ENCODE data around the gene AXL. TPM values are rescaled to one million over a fixed set of nuclear protein-coding genes. Genes with fewer than 3 reads are reported as not detected.

AXL gene
- total RNA-seq, 4 donors from 2014 or later = 19.7 to 52.4 (median 25.6) TPM

GRCh38 chr19:41264581-41265394, 45.8 kb downstream of the AXL start:
- WGBS, 2 donors (ENCODE audit: low coverage in 1 of 2) = 0 to 1% methylated on average over 6 to 38 of the region's 75 CpGs
- in situ Hi-C loops (cut with MboI; ENCODE audit: low pct_ligation_motif_present in 1 of 4, low pct_unique_long_range_greater_than_20kb in 1 of 4, low sequenced_read_pairs in 3 of 4) = loop anchor here in 2 of 4 donors (5.0 to 25.0 kb wide), 2 partner anchors 62 to 602 kb away; no protein-coding TSS in a partner anchor
- H3K36me3 ChIP-seq = peaks cover 0 to 22% (median 9%) of the 10 kb centered on the region in 4 donors
- no peaks in the 10 kb centered on the region for H3K9me3 ChIP-seq
- no peak for TF ChIP-seq POLR2AphosphoS5 (IDR thresholded peaks at IDR 0.05)
- TF ChIP-seq CTCF (IDR thresholded peaks at IDR 0.05) = peak in 1 of 5 experiments; percentile 2
- DNase-seq = peak; percentile 65
- intact Hi-C loops (cut with DNase I; ENCODE audit: low total_unique reads) = no loop called here
- peak overlapping the region; percentile 89 to 99 (median 98) for H3K4me3 ChIP-seq
- H3K27me3 ChIP-seq = no peaks in the 10 kb centered on the region
- H3K27ac ChIP-seq = peak overlapping the region; percentile 99 to 100 (median 100)
- H3K4me1 ChIP-seq = peaks cover 11 to 32% (median 26%) of the 10 kb centered on the region in 4 donors

GRCh38 chr19:41265395-41266153, 46.6 kb downstream of the AXL start:
- in situ Hi-C loops (cut with MboI; ENCODE audit: low pct_ligation_motif_present in 1 of 4, low pct_unique_long_range_greater_than_20kb in 1 of 4, low sequenced_read_pairs in 3 of 4) = loop anchor here in 1 of 4 donors (25.0 kb wide), 1 partner anchor 603 kb away; no protein-coding TSS in a partner anchor
- DNase-seq = peak; percentile 24
- intact Hi-C loops (cut with DNase I; ENCODE audit: low total_unique reads) = no loop called here
- peaks cover 0 to 30% (median 13%) of the 10 kb centered on the region in 4 donors for H3K36me3 ChIP-seq
- peak overlapping the region; percentile 99 to 100 (median 100) for H3K27ac ChIP-seq
- H3K4me1 ChIP-seq = peaks cover 11 to 32% (median 26%) of the 10 kb centered on the region in 4 donors
- peak overlapping the region; percentile 89 to 99 (median 98) for H3K4me3 ChIP-seq
- peak; percentile 16 for TF ChIP-seq POLR2A (IDR thresholded peaks at IDR 0.05)
- no peak for TF ChIP-seq POLR2AphosphoS5 (IDR thresholded peaks at IDR 0.05)
- no peak for TF ChIP-seq EP300 (IDR thresholded peaks at IDR 0.05; ENCODE audit: low read depth)
- no peaks in the 10 kb centered on the region for H3K27me3 ChIP-seq
- no peaks in the 10 kb centered on the region for H3K9me3 ChIP-seq
- 3% methylated on average over 17 of the region's 17 CpGs; no CpG with 5 or more reads in 1 of the 2 donors for WGBS, 2 donors (ENCODE audit: low coverage in 1 of 2)

- Histone ChIP-seq H3K9me3 (no peaks in the 10 kb centered on the region), H3K27me3 (no peaks in the 10 kb centered on the region), H3K4me1 (peaks cover 11 to 24% (median 23%) of the 10 kb centered on the region in 4 donors), H3K36me3 (peaks cover 0 to 64% (median 35%) of the 10 kb centered on the region in 4 donors), H3K4me3 (no peak overlapping the region), H3K27ac (no peak overlapping the region)
- DNase-seq = no peak
- WGBS, 2 donors (ENCODE audit: low coverage in 1 of 2) = 60 to 92% methylated on average over 1 to 2 of the region's 2 CpGs
- TF ChIP-seq CTCF (IDR thresholded peaks at IDR 0.05) = no peak
- no peak for TF ChIP-seq POLR2AphosphoS5 (IDR thresholded peaks at IDR 0.05)
- TF ChIP-seq EP300 (IDR thresholded peaks at IDR 0.05; ENCODE audit: low read depth) = no peak
- TF ChIP-seq POLR2A (IDR thresholded peaks at IDR 0.05) = no peak
- in situ Hi-C loops (cut with MboI; ENCODE audit: low pct_ligation_motif_present in 1 of 4, low pct_unique_long_range_greater_than_20kb in 1 of 4, low sequenced_read_pairs in 3 of 4) (loop anchor here in 1 of 4 donors (25.0 kb wide), 1 partner anchor 607 kb away; no protein-coding TSS in a partner anchor), intact Hi-C loops (cut with DNase I; ENCODE audit: low total_unique reads) (no loop called here)
Measured at GRCh38 chr19:41269055-41269454, 50.0 kb downstream of the AXL start.

GRCh38 chr19:41269571-41269970, 50.5 kb downstream of the AXL start:
- Histone ChIP-seq H3K4me3 (no peak overlapping the region), H3K36me3 (peaks cover 0 to 70% (median 38%) of the 10 kb centered on the region in 4 donors), H3K27ac (no peak overlapping the region), H3K4me1 (peaks cover 11 to 24% (median 23%) of the 10 kb centered on the region in 4 donors), H3K27me3 (no peaks in the 10 kb centered on the region), H3K9me3 (no peaks in the 10 kb centered on the region)
- in situ Hi-C loops (cut with MboI; ENCODE audit: low pct_ligation_motif_present in 1 of 4, low pct_unique_long_range_greater_than_20kb in 1 of 4, low sequenced_read_pairs in 3 of 4) (loop anchor here in 1 of 4 donors (25.0 kb wide), 1 partner anchor 607 kb away; no protein-coding TSS in a partner anchor), intact Hi-C loops (cut with DNase I; ENCODE audit: low total_unique reads) (no loop called here)
- TF ChIP-seq EP300 (IDR thresholded peaks at IDR 0.05; ENCODE audit: low read depth) (no peak), POLR2A (IDR thresholded peaks at IDR 0.05) (no peak), POLR2AphosphoS5 (IDR thresholded peaks at IDR 0.05) (no peak), CTCF (IDR thresholded peaks at IDR 0.05) (no peak)
- 96 to 97% methylated on average over 5 of the region's 5 CpGs for WGBS, 2 donors (ENCODE audit: low coverage in 1 of 2)
- no peak for DNase-seq

All from transverse colon (tissue), 4 donors.